GM18511 (cell line): ENCODE data around the gene AMACR.

Experiments used
- ATAC-seq: cut with Tn5 transposase; IDR thresholded peaks from one replicate; pipeline ENCODE4 v1.9.1; 2021; ENCODE audit warnings: mild to moderate bottlenecking, moderate library complexity; ENCODE audit not compliant: unreplicated experiment

AMACR gene

DNA sequence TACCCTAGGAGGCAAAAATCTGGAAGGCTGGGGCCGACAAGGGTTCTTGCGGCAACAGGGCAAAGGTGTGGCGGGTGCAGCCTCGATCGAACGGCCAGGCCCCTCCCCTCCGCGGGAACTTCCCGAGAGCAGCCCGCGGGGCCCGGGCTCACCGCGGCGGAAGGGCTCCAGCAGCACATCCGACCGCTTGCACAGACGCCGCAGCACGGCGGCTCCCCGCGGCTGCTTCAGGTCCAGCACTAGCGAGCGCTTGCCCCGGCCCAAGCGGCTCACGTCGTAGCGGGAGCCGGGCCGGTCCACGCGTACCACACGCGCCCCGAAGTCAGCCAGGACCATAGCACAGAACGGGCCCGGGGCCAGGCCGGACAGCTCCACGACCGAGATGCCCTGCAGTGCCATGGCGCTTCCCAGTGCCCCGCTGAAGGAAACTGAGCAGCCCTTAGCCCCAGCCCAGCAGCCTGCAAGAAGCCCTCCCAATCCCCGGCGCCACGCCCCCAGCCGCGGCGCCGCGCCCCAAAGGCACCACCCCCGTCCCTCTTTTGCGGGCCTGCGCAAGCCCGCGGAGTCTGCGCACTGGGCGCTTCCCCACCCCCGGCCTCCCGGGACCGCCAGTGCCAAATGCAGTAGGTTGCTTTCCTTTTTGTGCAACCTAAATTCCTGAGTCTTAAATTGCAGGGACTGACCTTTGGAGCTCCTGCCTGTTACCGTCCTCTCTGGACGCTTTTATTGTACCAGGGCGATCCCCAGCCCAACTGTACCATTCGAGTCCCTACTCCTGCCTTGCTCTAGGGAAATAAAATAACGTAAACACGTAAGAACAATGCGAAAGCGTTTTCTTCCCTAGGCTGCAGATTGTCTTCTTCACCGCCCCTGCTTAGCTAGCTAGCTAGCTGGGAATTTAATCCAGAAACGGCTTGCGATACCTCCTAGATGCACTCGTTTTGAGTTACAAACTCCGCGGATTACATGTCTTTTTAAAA, at the start of gene AMACR:
TSS of gene AMACR (minus strand) at position 430 of the 980 bp plus-strand sequence. CDS start at position 399, 31 bp downstream.
- peak; percentile 88 for ATAC-seq

DNA sequence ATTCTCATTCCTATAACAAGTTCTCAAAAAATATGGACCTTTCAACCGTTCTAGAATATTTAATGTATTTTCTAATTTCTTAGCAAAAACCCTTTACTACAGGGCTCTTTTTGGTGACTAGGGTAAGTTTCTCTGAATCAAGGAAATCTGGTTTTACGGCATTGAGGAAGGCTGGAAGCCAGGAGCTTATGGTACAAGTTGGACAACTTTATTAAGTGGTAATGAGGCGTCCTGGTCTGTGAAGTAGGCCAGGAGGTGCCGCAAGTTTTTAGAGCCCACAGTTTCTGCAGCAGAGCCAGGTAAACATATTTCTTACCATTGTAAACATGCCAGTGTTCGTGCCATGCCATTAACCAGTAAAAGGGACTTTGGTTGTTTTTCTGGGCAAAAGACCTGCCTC, 49.7 kb upstream of the AMACR start:
- no peak for ATAC-seq

DNA sequence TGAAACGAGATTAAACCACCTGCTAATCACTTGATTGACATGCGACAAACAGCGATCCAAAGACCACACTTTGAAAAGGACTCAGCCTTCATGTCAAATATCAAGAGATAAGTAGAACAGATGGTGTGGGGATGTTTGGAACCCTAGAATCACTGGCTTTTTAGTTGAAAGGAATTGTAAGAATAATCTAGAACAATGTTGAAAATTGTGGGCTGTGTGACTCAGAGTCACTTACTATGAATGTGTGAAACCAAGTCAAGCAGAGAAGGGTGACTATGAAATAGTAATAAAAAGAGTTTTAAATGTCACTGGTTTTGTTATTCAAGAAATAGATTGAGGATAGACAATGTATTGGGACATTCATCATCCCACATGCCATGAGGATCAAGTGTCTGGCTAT, 49.3 kb upstream of the AMACR start:
- no peak for ATAC-seq

DNA sequence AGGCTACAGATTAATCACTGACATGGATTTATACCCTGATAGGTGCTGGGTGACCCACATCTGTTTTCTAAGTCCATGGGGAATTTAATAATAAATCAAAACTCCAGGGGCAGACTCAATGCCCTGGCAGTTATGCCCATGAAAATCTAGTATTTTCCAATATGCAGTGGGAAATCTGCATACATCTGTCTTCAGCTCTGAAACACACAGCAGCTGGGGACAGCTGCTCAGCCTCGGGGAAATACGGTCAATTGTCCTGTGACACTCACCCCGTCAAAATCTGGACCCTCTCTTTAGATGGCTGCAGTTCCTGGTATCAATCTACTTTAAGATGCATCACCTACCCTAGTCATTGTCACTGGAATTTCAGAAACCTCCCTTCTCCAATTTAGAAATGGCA, 47.8 kb upstream of the AMACR start:
- ATAC-seq, result no peak

DNA sequence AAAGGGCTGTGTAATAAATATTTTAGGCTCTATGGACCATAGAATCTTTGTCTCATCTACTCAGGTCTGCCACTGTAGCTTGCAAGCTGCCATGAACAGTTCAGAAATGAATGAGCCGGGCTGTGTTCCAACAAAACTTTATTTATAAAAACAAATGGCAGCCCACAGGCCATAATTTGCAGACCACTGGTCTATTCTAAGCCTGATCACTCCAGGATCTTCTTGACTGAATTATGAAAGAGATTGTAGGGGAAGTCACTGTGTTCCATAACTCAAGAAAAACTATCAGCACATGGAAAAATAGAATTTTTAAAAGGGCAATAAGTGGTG, 46.5 kb upstream of the AMACR start:
- ATAC-seq, result no peak

DNA sequence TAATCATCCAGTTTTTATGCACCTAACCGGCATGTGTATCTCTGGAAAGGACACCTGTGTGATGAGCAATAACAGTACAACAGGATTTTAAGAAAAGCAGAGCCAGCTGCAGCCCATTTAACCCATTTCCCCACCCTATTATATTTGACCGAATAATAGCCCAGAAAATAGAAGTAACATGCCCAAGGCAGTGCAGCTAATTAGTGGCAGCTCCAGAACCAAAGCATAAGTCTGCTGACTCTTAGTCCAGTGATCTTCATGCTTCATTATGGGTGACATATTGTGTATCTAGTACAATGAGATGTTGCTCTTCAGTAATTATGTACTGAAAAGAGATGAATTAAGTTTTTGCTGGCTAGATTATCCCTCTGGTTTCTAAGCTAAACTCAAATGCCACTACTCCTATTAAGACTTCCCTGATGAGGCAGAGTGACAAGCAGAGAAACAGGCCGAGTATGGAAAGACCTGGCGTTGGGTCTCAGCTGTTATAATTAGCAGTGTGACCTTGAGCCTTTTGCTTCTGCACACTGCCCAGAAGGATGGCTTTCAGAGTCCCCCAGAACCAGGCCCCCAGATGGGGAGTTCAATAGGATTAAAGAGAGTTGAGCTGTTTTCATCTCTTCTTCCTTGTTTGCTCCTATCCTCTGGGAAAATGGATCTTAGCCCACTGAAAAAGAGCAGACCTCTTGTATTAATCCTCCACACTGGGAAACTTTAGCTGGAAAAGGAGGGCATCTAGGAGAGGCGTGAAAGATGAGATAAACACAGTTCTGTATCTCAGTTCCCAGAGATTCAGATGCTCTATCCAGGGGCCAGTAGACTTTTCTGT, 45.9 kb upstream of the AMACR start:
- no peak for ATAC-seq

DNA sequence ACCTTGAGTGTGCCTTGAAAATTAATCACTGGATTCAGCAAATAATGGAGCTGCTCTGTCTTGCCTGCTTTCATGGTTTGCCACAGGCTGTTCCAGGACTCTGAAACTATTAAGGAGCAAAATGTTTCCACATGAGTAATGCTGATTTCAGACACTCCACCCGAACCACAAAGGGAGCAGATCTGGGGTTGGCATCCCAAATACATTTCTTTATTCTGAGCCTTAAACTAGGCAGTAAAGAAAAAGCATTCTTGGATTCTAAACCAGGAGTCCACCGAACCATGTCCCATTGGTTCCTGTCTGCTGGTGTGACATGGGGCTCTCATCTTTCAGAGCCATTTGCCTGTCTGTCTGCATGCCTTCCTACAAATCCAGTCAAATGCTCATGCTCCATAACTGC, 45.3 kb upstream of the AMACR start:
- ATAC-seq, result no peak

DNA sequence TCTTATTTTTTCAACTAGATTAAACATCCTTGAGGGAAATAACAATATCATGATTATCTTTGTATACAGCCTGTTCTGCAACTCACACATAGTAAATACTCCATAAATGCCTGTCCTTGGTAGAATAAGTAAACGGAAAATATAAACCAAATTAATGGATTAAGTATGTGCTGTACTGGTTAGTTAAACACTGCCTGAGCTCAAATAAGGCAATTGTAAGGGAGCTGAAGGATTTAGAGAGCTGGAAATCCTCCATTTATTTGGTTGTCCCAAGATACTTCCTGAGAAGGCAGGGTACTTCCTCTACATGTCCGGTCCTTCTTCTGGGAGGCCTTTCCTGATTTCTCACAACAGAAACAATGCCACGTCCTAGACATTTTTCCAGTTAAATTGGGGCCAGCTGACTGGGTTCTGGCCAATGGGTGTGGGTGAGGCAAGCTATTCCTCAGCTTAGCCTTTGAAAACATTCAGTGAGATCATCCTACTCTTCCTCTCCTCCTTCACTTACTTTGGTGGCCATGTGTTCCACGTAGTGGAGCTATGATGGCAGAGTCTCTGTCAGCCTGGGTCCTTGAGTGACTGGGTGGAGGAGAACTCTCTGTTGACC, 43.6 kb upstream of the AMACR start:
- ATAC-seq, result no peak

DNA sequence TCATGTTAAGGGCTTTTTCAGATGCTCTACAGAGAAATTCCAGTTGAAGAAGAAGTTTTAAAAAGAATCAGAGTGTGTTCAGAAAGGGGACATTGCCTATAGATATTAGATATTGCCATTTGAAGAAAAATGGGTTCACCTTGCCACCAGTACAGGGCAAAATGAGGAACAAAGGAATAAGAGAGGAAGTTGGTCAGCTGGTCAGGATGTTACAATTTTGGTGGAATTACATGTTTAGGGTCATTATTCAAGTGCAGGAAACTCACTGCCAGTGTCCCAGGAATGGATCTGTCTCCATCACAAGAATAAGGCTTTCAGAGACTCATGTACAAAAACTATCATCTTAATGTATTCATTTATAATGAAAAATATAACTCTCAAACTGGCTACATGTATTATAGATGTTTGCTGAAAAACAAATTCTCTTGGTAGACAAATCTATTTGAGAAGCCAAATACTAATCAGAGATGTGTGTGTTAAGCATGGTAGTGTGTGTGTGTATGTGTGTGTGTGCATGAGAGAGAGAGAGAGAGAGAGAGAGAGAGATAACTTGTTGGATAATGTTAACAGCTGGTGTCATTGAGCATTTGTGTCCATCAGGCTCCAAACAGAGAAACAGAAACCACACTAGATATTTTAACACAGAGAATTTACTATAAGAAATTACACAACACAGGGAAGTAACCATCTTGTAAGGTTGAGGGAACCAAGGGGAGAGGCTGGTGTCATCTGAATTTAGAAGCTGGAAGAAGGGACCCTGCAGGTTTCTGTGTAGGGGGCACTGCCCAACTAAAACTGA, 40.1 kb upstream of the AMACR start:
- no peak for ATAC-seq

DNA sequence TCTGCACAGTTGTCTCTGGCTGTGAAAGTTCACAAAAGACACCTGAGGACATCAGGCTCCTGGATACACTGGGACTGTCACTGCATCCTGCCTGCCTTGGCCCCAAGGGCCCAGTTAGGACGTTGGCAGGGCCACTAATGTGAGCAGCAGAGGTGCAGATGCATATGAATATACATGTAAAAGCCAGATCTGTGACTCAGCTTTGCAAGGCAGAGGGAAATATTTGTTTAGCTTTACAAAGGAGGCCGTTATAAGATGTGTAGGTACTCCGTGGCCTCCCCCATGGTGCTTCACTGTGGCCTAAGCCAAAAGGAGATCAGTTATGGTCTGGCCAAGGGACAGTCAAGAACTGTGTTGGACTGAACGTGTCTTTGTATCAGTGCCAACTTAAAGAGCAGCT, 39.3 kb upstream of the AMACR start:
- no peak for ATAC-seq

DNA sequence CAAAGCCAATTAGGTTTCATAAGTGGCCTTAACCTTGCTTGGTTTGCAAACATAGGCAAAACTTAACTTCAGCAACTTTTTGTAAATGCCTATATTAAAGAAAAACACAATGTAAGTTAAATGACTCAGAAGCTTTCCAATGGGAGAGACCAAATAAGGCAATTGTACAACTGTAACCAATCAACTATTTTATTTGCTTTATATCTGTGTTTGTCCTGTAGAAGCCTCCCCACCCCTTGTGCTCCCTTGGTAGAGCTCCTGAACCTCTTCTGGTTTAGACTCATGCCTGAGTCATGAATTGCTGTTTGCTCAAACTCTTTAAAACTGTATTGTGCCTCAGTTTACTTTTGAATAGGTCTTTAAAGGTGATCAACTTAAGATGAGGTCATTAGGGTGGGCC, 38.1 kb upstream of the AMACR start:
- no peak for ATAC-seq

DNA sequence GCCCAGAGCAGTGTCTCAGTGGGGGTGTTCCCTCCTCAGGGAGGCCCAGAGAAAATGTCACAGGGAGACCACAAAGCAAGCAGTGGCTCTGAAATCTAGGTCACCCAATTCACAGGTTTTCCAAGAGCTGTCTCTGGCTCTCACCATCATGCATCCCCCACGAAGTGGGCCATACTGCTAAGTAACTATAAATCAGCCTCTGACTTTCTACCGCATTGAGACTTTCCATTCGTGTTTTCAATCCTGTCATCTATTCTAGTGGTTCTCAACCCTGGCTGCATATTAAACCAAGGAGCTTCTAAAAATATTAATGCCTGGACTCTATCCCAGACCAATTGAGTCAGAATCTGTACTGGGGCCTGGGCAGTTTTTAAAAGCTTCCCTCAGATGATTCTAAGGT, 37.2 kb upstream of the AMACR start:
- no peak for ATAC-seq

DNA sequence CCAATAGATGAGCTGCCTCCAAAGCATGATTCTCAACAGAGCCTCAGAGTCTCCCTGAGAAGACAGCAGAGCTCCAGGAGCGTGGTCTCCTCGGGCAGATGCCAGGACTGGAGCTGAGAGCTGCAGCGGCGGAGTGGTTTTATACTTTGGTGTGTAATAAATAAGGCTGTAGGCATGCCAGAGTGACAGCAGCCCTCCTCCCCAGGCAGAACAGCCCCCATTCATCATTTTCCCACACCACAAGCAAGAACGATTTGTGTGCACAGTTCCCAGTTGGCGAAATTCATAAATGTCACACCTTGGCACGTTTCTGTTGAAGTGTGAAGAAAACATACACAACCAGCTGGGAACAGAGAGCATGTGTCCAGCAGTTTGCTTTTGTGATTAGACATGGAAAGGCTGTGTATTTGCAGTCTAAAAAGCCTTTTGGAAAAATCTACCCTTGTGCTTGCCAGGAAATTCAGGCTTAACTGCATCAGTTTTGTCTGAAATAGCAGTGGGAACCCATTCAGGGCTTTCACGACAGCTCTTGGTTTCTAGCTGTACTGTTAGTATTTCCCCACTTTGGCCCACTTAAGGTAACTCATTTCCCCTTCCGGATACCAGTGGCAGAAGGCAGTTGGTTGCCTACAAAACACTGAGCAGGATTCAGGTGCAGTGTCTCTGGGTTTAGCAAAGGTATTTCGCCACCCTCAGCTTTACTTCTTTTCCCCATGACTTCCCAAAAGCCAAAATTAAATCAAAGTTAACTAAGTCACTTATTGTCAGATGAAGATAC, 35.4 kb upstream of the AMACR start, which contains the start of gene C1QTNF3:
TSS of gene C1QTNF3 (minus strand) at position 115 of the 778 bp plus-strand sequence. CDS start at position 27, 88 bp downstream.
- ATAC-seq, result no peak

DNA sequence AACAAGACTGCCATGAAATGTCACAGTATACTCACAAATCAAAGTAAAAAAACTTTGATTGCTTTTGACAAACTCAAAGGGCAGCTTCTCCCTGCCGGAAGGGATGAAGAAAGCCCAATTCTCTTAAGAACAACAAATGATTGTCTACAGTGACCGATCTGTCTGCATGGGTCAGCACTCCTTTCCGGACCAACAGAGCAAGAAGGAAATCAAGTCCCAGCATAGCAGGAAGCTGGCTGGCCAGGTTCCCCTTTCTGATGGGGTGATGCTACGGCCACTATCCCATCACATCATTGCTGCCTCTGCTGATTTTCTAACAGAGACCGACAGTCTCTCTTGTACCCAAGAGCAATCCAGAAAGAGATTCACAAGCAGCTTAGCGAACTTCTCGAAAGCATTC, 34.5 kb upstream of the AMACR start:
- peak; percentile 63 for ATAC-seq

DNA sequence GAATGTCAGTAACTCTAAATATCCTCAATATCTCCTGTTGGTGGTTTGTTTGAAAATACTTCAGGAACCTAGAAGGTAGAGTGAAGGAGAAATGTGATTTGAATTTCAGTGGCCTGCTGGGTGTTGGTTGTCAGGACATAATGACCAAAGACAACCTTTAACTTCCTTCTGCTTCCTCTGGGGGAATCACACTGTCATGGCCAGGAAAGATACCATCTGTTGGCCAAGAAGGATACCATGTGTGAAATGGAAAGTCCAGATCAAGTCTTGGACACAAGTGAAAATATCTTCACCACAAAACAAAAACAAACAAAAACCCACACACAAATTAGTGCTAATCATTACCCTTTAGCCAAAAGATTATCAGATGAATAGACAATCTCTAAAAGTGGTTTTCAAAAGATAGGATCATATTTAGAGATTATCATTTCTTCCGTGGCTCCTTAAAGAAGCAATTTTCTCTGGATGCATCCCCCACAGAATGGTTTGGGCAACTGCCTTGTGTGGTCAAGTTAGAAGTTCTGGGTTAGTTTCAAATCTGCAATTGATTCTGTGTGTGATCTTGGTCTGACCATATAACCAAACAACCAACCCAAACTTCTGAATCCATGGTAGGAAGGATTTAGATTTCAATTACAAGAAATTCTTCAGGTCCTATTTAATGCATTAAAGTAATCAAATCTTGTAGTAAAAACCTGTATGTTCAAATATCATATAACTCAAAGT, 33.6 kb upstream of the AMACR start:
- no peak for ATAC-seq

DNA sequence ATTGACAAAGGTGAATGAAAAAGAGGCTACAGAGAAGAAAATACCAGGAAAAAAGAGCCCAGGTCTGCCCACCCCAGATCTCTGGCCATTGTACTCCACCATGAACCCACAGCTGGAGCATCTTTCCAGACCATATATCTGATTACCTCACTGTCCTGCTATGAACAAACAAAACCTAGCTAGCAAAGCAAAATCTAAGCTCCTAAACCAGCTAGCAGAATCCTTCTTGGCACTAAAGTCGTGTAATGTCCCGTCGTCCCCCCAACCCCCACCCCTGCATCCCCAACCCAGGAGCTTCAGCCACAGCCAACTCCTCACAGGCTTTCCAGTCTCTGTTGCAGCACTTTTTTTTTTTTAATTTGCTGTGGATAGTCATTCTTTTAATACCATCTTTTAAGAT, 32.6 kb upstream of the AMACR start:
- no peak for ATAC-seq

DNA sequence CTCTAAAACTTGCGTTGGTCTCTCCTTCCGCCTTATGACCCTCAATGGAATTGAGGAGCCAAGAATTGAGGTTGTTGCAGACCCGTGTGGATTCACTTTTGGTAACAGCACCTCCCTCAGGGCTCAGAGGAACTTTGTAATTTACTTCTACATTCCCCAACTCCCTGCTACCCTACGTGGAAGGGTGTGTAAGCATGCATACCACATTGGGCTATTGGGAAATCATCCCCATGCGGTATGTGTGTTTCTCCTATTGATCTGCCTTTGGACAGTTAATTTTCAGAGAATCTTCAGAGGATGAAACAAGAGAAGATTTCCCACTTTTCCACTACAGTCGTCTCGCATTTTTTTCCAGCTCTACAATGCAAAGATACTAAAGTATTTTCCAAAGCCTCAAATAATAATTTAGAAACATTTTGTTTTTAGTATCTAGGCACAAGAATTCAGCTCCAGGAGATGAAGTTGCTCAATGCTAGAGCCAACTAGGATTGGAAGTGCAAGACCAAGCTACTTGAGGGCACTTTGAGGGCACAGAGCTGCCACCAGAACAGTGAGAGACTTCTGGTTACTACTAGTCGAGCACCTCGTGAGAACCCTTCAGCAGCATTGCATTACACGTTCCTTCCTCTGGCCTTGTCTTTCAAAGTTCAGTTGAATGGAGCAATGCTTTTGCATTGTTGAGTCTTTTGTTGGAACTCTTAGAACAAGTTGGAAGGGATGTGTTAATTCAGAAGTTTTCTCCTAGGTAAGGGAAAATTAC, 31.7 kb upstream of the AMACR start:
- no peak for ATAC-seq

DNA sequence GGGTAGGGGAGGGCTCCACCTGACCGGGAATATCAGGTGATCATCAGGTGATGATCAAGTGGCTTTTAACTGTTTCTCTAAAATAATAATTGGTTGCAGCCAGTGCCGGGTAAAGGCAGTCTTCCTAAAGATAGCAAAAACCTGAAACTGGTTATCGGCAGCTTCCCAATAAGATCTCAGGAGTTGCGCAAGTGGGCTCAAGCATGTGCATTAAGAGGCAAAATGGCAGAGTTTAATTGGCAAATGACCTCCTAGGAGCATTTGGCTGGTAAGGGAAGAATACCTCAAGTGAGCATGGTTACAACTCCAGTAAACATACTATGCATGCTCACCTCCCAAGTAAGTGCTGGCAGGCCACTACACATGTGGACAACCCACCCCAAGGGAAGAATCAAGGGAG, 31.0 kb upstream of the AMACR start:
- ATAC-seq, result no peak
